Stimulated activated CD4-positive, alpha-beta T cell treated with anti-CD3 and anti-CD28 coated beads, Interleukin-4, amount 100 ng/mL, for 24 hours (primary cell): ENCODE data around the gene SLC15A1.
"Not testable (repeated sequence)": the region's sequence is repeated elsewhere in the genome, so short reads cannot be mapped to it uniquely, and the experiment has no call there.

Experiments used
- DNase-seq: peaks from one replicate; pipeline ENCODE4 v3.0.0-alpha.2; 2020

Gene SLC15A1

DNA sequence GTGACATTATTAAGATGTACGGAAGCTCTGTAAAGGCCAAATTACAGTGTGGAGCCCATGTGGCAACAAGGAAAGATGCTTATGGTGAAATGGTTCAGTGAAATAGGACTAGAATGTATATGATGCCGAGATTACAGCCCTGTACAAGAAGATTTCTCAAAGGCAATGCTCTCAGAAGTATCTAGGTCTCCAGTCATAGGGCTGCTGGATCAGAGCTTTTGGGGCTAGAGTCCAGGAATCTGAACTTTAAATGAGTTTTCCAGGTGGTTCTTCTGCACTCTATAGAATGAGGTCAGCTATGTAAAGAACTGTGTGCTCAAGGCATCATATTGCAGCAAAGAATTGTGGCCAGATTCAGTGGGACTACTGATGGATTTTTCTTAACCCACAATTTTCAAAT, 100.2 kb downstream of the SLC15A1 start:
- DNase-seq: no peak

GRCh38 chr13:98651744-98652143, 100.7 kb downstream of the SLC15A1 start:
- no peak for DNase-seq

- DNase-seq: no peak
Measured at GRCh38 chr13:98650396-98651107, 101.9 kb downstream of the SLC15A1 start.

- no peak for DNase-seq
Measured at GRCh38 chr13:98649861-98650260, 102.6 kb downstream of the SLC15A1 start.

- DNase-seq: no peak
Measured at GRCh38 chr13:98648686-98649085, 103.8 kb downstream of the SLC15A1 start.

- DNase-seq: no peak
Measured at GRCh38 chr13:98648141-98648540, 104.3 kb downstream of the SLC15A1 start.

GRCh38 chr13:98647121-98647520, 105.4 kb downstream of the SLC15A1 start:
- no peak for DNase-seq

- no peak for DNase-seq
Measured at GRCh38 chr13:98643479-98643878, 109.0 kb downstream of the SLC15A1 start.

GRCh38 chr13:98641075-98641474, 111.4 kb downstream of the SLC15A1 start:
- no peak for DNase-seq

- not testable (repeated sequence) for DNase-seq
Measured at GRCh38 chr13:98639785-98640184, 112.7 kb downstream of the SLC15A1 start.

DNA sequence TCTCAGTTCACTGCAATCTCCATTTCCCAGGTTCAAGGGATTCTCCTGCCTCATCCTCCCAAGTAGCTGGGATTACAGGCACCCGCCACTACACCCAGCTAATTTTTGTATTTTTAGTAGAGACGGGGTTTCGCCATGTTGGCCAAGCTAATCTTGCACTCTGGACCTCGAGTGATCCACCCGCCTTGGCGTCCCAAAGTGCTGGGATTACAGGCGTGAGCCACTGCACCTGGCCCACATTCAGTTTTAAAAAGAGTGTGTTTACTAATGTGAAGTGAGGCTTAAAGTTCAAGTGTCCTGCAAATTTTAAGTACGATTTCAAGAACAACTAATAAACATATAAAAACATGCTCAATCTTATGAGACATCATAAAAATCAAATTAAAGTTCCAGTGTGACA, 114.1 kb downstream of the SLC15A1 start:
- DNase-seq: not testable (repeated sequence)
